ENCODE data around the gene PRKAR2A. TPM values are rescaled to one million over a fixed set of nuclear protein-coding genes. Genes with fewer than 3 reads are reported as not detected.
A peak's percentile ranks its signal among the peaks of the same experiment; 100 is the strongest.

Gene PRKAR2A
- total RNA-seq (2021; fragmentation: NEBNext Ultra II Directional; extraction: Animal tissue kit (Norgen Biotek cat#: 25700)) = 10 to 100 TPM; 60.6 to 72.7 (median 68.2) TPM
- long read RNA-seq, full-length matches to known transcripts = 7 of 23 reads
- long read RNA-seq, partial matches to known transcripts = 4 of 23 reads
- long read RNA-seq, other reads (novel, unspliced or antisense) = 12 of 23 reads

- peaks cover 7% of the 10 kb centered on the region for H3K36me3 Mint-ChIP-seq (ENCODE audit: low read depth)
- H3K4me1 Mint-ChIP-seq (ENCODE audit: low read depth) = peaks cover 21% of the 10 kb centered on the region
- H3K9me3 Mint-ChIP-seq = no peaks in the 10 kb centered on the region
- no peak for TF ChIP-seq CTCF (IDR thresholded peaks at IDR 0.05)
- peak within 1 kb of the TSS; percentile 92 for H3K4me3 Mint-ChIP-seq
- H3K27ac Mint-ChIP-seq = peak within 1 kb of the TSS; percentile 97
- DNase-seq = peak; percentile 79
- H3K27me3 Mint-ChIP-seq (ENCODE audit: insufficient read depth) = no peaks in the 10 kb centered on the region
Measured at GRCh38 chr3:48847504-48848423, at the start of gene PRKAR2A. PRKAR2A (minus strand) TSS chr3:48847874; CDS start chr3:48847596, 278 bp downstream.

GRCh38 chr3:48896936-48897335 lies 49.3 kb upstream of the PRKAR2A start:
- TF ChIP-seq CTCF (IDR thresholded peaks at IDR 0.05) = no peak
- H3K36me3 Mint-ChIP-seq (ENCODE audit: low read depth) = no peaks in the 10 kb centered on the region
- peak overlapping the region; percentile 44 for H3K27ac Mint-ChIP-seq
- no peak overlapping the region; the same call in 1 of the 2 replicates for H3K4me3 Mint-ChIP-seq
- no peak for DNase-seq
- H3K9me3 Mint-ChIP-seq = no peaks in the 10 kb centered on the region
- H3K27me3 Mint-ChIP-seq (ENCODE audit: insufficient read depth) = no peaks in the 10 kb centered on the region; the same call in none of the 2 replicates
- peaks cover 25% of the 10 kb centered on the region for H3K4me1 Mint-ChIP-seq (ENCODE audit: low read depth)

- no peak for DNase-seq
- Mint-ChIP-seq H3K9me3 (no peaks in the 10 kb centered on the region), H3K36me3 (ENCODE audit: low read depth) (peaks cover 5% of the 10 kb centered on the region), H3K27ac (no peak overlapping the region), H3K27me3 (ENCODE audit: insufficient read depth) (no peaks in the 10 kb centered on the region; the same call in 1 of the 2 replicates), H3K4me3 (no peak overlapping the region), H3K4me1 (ENCODE audit: low read depth) (peaks cover 30% of the 10 kb centered on the region)
- TF ChIP-seq CTCF (IDR thresholded peaks at IDR 0.05) = no peak
Measured at GRCh38 chr3:48894516-48894915, 46.8 kb upstream of the PRKAR2A start.

- H3K27me3 Mint-ChIP-seq (ENCODE audit: insufficient read depth) = no peaks in the 10 kb centered on the region; the same call in 1 of the 2 replicates
Measured at GRCh38 chr3:48891606-48892005, 43.9 kb upstream of the PRKAR2A start.

GRCh38 chr3:48885753-48886152 lies 38.1 kb upstream of the PRKAR2A start:
- H3K9me3 Mint-ChIP-seq = no peaks in the 10 kb centered on the region
- TF ChIP-seq CTCF (IDR thresholded peaks at IDR 0.05) = no peak
- H3K4me3 Mint-ChIP-seq = no peak overlapping the region
- no peak for DNase-seq
- H3K4me1 Mint-ChIP-seq (ENCODE audit: low read depth) = peaks cover 6% of the 10 kb centered on the region; the same call in 1 of the 2 replicates
- H3K27me3 Mint-ChIP-seq (ENCODE audit: insufficient read depth) = no peaks in the 10 kb centered on the region
- peaks cover 5% of the 10 kb centered on the region; the same call in 1 of the 2 replicates for H3K36me3 Mint-ChIP-seq (ENCODE audit: low read depth)
- no peak overlapping the region for H3K27ac Mint-ChIP-seq

More at GRCh38 chr3:48891606-48892005, 43.9 kb upstream of the PRKAR2A start:
- TF ChIP-seq CTCF (IDR thresholded peaks at IDR 0.05) = no peak
- DNase-seq = no peak
- peaks cover 7% of the 10 kb centered on the region for H3K4me1 Mint-ChIP-seq (ENCODE audit: low read depth)
- H3K27ac Mint-ChIP-seq = no peak overlapping the region
- H3K9me3 Mint-ChIP-seq = no peaks in the 10 kb centered on the region
- no peak overlapping the region for H3K4me3 Mint-ChIP-seq
- H3K36me3 Mint-ChIP-seq (ENCODE audit: low read depth) = peaks cover 10% of the 10 kb centered on the region

Measured in HFFc6 (cell line).